GM18520 (cell line): Measurements from ENCODE around the gene ZFYVE28.
"Not testable (repeated sequence)": the region's sequence is repeated elsewhere in the genome, so short reads cannot be mapped to it uniquely, and the experiment has no call there.

Source experiments
- ATAC-seq: cut with Tn5 transposase; IDR thresholded peaks from one replicate; pipeline ENCODE4 v1.9.1; 2021; ENCODE audit not compliant: unreplicated experiment

ZFYVE28 gene

DNA sequence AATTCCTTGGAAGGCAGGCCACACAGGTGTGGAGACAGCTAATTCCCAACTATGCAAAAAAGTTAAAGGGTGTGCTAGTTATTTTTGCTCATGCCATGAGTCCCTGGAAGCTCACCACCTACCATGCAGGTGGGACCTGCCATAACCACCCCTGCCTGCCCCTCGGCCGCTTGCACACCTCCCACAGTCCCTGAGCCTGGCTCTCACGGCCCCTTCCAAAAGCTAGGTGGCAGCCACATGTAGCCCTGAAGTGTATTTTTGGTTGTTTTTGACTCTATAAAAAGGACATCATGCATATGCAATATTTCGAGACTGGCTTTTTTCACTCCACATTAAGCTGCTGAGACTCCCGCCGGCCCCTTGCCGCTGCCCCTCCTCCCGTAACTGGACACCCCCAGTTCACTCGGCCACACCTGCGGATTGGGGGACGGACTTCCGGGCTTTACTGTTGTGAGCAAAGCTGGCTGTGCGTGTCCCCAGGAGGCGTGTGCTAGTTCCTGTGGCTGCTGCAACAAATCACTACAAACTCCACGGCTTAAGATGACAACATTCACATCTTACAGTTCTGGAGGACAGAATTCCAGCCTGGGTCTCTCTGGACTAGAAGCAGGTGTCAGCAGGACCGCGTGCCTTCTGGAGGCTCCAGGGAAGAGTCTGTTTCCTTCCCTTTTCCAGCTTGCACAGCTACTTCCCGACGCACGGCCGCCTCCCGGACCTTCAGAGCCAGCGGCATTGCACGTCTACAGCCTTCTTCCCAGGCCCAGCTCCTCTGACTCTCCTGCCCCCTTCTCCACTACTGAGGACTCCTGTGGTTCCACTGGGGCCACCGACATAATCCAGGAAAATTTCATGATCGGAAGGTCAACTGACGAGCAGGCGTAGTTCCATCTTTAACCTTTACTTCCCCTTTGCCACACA is 24.8 kb downstream of the ZFYVE28 start:
- no peak for ATAC-seq

DNA sequence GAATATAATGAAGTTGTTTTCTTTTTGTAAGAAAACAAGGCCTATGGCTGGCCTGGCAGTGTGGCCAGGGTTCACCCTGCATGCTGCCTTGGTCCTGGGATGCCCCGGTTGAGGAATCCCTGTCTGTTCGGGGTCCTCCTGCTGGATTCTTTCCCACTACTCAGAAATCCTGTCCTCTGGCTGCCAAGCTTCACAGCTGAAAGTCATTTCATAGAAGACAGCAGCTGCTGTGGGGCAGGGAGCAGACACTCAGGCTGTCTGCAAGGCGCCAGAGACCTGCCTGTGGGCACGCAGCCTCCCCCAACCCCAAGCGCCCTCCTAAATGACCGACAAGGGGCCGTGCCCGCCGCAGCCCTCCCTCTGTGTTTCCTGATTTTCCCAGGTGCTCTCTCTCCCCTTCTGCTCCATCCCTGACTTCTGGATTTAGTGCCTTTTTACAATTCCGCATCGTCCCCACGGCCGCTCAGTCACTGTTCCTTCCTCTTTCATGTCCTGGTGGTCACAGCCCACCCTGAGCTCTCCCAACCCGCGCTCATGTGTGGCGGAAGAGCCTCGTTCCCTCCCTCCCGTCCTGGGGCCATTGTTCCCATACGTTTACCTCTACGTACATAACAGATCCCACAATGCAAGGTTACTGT is 27.5 kb downstream of the ZFYVE28 start:
- no peak for ATAC-seq

DNA sequence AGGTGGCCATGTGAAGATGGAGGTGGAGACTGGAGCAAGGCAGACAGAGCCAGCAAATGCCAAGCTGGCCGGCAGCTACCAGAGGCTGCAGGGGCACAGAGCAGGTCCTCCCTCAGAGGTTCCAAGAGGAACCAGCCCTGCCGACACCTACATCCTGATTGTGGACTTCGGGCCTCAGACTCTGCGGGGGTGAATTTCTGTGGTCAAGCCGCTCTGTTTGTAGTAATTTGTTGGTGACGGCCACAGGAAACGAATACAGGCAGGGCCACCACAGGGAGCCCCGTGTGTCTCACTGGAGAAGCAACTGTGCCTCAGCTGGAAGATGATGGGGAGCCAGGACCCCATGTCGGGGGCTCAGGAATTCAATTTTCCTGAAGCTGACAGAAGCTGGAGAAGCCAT is 28.3 kb downstream of the ZFYVE28 start:
- ATAC-seq, result no peak

DNA sequence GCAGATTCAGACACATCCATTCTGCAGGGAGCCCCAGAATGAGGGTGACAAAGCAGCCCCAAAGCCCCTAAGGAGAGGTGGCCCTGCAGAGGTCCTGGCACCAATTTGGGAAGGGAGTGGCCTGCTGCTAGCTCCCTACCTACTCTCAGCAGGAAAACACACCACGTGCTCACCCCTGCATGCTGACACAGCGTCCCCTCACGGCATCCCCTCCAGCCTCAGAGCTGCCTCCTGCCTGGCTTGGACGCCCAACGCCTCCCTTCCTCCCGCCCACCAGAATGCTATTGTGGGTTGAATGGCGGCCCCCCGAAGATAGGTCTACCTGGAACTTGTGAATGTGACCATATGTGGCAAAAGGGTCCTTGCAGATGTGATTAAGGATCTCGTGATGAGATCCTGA is 28.8 kb downstream of the ZFYVE28 start:
- no peak for ATAC-seq

DNA sequence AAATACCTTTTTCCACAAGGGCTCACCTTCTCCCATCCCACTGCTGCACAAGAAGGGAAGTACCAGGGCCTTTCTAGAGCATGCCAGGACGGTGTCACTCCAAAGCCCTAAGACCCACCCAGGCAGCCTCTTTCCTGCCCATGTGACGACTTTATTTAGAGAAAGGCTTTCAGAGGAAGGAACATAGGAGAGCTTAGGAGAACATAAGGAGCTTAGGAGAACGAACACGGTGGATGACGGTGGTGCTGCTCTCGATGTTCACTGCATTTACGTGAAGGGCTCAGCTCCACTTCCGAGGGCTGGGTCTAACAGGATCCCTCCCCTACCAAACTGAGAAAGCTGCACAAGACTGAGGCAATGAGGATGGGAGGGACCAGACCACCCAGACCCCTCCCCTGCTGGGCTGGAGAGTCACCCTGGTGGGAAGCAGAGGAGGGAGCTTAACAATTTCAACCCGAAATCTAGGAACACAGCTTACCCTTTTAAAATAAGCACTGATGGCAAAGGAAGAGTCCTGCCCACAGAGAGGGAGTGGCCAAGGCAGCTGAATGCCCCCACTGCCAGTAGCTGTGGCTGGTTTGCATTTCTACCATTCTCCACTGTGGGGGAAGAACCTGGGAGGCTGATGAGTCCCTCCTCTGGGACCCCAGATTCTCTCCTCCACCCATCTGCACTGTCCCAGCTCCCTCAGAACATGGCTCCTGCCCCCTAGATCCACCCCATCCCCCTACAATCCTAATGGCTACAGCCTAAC is 29.8 kb downstream of the ZFYVE28 start:
- no peak for ATAC-seq

DNA sequence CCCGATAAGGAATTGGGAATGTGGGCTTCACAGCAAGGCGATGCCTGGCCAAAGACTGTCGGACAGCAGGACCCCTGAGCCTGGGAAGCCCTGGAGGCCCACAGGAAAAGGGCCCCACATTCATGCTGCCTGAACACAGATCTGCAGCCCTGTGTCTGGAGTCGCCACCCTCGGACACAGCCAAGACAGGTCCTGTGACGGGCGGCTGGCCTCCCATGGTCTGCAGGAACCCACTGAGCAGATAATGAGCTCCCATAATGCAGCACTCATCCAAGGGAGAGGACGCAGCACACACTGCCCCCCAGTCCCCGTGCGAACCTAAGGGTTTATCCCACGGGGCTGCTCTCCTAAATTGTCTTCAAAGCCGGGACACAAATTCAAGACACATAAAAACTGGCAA is 30.6 kb downstream of the ZFYVE28 start:
- ATAC-seq, result no peak

DNA sequence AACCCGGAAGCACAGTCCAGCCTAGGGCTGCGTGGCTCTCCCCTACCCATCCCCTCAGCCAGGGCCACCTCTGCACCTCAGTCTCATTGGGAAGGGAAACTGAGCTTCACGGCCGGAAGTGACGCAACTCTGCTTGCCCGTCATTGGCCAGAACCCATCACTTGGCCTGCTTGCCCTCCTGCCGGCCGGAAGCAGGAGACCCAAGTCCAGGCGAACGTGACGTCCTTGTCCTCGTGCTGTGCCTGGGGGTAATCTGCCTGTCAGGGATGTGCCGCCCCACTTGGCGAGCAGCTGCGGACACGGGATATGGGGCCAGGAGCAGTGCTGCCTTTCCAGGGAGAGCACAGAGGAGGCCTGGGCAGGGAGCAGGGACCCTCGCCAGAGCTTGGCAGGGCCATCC is 31.2 kb downstream of the ZFYVE28 start:
- ATAC-seq, result no peak

DNA sequence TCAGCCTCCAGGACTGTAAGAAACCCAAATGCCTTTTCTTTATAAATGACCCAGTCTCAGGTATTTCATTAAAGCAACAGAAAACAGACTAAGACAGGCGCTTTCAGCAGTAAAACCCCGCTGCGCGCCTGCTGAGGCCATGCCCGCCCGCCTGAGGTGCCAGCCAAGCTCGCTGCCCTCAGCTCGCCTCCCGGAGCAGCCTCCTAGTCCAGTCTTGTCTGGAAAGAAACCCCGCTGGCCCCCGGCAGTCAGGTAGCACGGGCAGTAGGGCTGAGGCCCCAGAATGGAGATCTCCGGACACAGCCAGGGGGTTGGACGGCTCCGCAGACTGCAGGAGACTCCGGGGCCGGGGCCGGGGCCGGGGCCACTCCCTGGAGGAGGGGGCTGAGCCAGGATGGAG is 31.7 kb downstream of the ZFYVE28 start:
- no peak for ATAC-seq

DNA sequence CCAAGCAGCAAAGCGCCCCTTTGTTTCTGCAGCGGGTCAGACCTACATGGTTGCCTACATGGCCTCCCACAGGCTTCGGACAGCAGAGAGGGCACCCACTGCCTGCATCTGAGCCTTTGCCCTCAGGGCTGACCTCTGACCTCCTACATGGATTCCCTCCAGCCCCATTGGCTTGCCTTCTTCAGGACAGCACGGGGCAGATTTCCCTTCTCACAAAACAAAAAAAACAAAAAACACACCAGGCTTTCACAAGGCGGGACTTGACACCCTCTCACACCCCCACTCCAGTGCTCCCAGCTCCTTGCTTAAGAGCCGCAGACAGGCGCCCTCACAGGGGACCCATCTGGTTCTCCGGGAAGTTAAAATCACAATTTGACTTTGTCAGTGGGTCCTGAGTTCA is 32.9 kb downstream of the ZFYVE28 start:
- no peak for ATAC-seq

DNA sequence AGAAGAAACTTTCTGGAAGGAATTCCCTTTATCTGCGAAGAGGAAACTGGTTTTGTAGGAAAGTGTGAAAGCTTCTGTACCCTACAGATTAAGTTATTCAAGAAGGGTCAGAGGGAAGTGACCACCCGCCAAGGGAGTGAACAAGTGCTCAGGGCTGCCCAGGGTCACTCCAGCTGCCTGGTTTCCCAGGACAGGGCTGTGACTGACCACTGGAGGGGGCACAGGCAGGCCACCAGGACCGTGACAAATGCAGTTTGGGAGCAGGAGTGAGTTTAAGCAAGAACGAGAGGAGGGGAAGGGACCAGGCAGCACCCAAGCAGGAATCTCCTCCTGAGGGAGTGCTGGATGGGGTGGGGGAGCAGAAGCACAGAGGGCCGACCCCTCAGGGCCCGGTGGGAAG is 34.2 kb downstream of the ZFYVE28 start:
- ATAC-seq, result no peak

DNA sequence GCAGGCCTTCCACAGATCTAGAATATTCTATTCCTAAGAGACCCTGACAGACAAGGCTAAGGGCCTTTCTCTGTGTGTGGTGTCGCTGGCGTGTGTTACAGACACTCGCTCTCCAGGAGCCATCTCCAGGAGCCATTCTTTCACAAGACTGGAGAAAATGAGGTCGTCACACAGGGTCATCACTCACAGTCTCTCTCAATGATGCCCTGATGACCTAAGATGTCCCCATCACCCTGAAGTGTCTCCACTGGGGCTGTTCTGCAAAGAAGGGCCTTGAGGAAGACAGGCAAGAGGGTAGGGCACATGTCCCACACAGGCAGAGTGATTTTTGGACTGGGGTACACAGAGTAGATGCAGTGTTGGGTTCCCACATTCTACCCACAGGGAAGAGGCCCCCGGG is 34.7 kb downstream of the ZFYVE28 start:
- ATAC-seq, result no peak

DNA sequence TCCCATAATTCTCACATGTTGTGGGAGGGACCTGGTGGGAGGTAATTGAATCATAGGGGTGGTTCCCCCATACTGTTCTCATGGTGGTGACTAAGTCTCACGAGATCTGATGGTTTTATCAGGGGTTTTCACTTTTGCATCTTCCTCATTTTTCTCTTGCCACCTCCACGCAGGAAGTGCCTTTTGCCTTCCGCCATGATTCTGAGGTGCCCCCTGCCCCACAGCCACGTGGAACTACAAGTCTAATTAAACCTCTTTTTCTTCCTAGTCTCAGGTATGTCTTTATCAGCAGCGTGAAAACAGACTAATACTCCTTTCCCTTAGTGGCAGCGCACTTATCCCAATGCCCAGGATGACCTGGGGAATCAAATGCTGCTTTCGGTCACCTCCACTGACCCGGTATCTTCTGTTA is 35.2 kb downstream of the ZFYVE28 start:
- ATAC-seq, result not testable (repeated sequence)

DNA sequence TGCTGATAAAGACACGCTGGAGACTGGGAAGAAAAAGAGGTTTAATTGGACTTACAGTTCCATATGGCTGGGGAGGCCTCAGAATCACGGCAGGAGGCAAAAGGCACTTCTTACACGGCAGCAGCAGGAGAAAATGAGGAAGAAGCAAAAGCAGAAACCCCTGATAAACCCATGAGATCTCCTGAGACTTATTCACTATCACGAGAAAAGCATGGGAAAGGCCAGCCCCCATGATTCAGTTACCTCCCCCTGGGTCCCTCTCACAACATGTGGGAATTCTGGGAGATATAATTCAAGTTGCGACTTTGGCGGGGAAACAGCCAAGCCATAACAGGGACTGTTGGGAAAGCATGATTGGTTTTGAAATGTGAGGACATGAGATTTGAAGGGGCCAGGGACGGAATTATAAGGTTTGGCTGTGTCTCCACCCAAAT is 35.7 kb downstream of the ZFYVE28 start:
- ATAC-seq, result not testable (repeated sequence)

DNA sequence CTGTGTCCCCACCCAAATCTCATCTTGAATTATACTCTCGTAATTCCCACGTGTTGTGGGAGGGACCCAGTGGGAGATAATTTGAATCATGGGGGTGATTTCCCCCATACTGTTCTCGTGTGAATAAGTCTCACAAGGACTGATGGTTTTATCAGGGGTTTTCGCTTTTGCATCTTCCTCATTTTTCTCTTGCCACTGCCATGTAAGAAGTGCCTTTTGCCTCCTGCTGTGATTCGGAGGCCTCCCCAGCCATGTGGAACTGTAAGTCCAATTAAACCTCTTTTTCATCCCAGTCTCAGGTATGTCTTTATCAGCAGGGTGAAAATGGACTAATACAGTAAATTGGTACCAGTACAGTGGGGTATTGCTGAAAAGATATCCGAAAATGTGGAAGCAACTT is 37.9 kb downstream of the ZFYVE28 start:
- ATAC-seq, result not testable (repeated sequence)

DNA sequence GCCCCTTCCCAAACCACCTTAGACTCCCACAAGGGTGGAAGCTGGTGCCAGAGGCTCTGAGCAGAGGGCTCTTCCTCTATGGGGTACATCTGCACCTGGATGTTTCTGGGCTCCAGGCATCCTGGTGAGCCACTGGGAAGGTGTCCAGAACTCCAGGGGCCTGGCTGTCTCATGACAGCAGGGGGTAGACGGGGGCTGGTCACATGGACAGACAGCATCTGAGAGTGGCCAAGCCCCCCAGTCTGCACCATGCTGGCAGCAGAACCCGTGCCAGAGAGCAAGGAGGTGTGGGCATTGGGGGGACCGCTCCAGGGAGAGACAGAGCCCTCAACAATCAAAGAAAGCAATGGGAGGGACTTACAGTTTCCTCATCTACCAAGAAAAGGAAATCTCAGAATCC is 39.5 kb downstream of the ZFYVE28 start:
- ATAC-seq, result no peak

DNA sequence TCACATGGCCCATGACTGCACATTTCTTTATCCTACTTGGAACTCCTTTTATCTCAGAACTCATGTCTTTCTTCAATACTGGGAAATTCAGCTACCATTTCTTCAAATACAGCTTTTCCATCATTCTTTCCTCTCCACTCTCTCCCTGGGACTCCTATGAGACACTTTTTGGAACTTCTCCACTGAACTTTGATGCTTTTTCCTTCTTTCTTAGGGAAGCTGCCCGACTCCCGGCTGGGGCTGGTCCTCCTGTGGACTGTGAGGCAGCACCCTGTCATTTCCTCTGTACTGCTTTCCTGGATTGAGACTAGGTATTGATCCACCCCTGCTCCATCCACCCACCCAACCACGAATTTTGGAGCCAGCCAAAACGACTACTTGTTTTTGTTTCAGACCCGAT is 40.0 kb downstream of the ZFYVE28 start:
- ATAC-seq, result no peak

DNA sequence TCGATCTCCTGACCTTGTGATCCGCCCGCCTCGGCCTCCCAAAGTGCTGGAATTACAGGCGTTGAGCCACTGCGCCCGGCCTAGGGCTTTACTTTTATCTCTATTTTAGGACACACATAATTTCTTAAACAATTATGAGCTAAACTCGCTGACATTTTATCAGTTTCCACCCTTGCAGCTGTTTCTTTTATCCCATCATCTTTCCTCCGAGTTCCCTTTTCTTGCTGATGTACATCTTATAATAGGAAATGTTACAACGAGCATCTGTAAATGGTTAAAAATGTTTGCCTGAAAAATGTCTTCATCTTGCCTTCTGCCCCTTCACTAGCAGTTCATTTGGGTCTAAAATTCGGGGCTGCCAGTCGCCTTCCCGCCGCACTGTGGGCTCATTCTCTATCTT is 41.2 kb downstream of the ZFYVE28 start:
- no peak for ATAC-seq

DNA sequence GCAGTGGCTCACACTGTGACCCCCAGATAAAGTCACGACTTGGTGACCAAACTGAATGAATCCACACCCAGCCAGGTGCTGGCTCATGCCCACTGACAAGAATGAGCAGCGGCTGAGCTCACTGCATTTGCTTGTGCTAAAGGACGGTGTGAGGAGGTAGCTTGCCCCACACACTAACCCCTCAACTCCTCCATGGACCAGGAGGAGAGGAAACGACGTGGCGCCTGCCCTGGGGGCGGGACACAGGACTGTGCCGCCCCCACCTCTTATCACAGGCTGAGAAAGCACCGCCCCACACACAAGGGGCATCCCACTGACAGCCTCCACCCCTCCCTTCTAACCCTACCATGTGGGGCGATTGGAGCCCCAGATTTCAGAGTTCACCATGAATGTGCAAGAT is 43.0 kb downstream of the ZFYVE28 start:
- no peak for ATAC-seq

DNA sequence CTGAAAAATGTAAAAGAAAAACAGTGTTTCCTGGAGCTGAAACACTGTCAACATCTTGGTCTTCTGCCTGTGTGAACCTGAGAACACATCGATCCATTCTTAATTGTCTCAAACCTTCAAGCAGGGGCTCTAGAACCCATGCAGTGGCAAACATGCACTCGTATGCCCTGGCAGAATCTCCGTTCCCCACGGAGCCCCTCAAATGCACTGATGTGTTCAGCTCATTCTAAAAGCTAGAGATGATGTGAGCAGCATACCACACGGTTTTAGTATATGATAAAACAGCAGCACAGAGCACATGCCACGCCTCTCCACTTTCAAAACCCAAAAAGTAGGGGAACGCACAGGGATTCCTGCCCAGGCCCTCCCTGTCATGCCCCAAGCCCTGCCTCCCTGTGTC is 44.9 kb downstream of the ZFYVE28 start:
- ATAC-seq, result no peak

DNA sequence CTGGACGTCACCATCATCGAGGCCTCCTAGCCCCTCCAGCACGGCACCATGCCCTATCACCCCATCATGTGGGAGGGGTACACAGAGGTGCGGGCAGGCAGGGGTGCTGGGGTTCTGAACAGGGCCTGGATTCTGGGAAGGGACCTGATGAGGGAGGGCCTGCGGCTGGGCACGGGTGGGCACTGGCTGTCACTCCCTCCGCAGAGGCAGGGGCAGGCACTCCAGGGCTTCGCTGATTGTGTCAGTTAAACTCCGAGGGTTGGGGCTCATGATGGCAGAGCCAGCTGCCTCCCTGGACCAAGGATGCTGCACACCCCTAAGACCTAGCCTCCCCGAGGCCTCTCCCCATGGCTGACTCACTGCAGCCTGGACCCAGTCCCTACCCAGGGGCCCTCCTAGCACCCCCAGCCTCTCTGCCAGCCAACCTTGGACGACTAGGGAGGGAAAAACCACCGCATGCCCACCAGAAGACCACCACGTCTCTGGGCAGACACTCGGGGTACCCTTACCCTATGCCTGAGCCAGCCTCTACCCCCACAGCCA is 45.9 kb downstream of the ZFYVE28 start:
- ATAC-seq, result no peak

DNA sequence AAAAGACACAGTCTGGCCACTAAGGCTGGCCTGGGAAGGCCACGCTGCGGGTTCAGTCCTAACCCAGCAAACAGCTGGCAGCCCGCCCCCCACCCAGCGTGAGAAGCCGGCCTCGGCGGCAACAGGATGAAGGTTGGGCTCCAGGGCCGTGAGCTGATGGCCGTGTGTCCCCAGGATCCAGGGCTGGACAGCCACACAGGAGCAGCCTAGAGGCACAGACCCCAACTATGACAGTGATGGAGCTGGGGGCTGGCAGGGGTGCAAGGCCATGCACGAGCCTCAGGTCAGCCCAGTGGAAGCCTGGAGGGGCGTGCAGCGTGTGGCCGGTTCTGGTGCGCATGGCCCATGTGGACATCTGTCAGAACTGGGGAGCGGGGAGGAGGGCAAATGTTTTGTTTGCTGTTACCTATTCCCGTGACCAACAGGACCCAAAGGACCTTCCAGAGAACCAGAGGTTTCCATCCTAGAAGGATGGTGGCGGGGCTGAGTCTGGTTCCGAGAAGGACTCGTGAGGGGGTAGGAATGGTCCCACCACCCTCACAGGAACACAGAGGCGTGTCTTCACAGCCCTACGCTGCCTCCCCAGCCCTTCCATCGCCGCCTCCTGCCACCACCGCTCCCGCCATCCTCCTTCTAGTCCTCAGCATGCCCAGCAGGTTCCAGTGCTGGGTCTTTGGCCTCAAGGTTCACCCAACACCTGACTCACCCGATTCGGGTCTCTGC is 46.5 kb downstream of the ZFYVE28 start:
- ATAC-seq, result no peak
